Endothelial cell of coronary artery (primary cell): Measurements from ENCODE around the gene GRXCR2. TPM values are rescaled to one million over a fixed set of nuclear protein-coding genes. Genes with fewer than 3 reads are reported as not detected.

ENCODE experiments used
- total RNA-seq: library from RNA; depleted of rRNA; stranded (reverse); fragments of >200 nt; gene quantifications from 2 replicates; pipeline ENCODE4 v1.2.3, GENCODE V29; 2014

The GRXCR2 gene, protein sequence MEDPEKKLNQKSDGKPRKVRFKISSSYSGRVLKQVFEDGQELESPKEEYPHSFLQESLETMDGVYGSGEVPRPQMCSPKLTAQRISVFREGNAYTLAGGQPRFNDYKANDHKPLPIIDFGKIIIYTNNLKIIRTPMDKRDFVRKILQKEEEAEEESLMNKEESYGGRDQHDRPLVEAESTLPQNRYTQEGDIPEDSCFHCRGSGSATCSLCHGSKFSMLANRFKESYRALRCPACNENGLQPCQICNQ
- total RNA-seq, result not detected in 2 replicates

DNA sequence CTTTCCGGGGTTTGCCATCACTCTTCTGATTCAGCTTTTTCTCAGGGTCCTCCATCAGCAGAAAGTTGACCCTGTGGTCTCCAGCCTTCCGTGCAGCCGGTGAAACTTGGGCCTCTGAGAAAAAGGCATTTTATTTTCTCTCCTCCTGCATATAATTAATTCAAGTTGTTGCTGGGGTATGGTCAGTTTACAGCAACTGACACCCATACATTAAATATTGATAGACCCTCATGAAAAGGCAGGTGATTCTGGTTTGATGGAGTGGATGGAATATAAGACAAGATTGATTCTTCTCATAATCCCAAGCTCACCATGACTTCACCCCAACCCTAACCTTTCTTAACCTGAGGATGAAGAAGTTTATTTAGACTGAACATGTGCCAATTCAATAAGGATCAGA lies at the start of gene GRXCR2:
GRXCR2 (minus strand) TSS at position 101 of the 400 bp plus-strand sequence; CDS start at position 55, 46 bp downstream.

DNA sequence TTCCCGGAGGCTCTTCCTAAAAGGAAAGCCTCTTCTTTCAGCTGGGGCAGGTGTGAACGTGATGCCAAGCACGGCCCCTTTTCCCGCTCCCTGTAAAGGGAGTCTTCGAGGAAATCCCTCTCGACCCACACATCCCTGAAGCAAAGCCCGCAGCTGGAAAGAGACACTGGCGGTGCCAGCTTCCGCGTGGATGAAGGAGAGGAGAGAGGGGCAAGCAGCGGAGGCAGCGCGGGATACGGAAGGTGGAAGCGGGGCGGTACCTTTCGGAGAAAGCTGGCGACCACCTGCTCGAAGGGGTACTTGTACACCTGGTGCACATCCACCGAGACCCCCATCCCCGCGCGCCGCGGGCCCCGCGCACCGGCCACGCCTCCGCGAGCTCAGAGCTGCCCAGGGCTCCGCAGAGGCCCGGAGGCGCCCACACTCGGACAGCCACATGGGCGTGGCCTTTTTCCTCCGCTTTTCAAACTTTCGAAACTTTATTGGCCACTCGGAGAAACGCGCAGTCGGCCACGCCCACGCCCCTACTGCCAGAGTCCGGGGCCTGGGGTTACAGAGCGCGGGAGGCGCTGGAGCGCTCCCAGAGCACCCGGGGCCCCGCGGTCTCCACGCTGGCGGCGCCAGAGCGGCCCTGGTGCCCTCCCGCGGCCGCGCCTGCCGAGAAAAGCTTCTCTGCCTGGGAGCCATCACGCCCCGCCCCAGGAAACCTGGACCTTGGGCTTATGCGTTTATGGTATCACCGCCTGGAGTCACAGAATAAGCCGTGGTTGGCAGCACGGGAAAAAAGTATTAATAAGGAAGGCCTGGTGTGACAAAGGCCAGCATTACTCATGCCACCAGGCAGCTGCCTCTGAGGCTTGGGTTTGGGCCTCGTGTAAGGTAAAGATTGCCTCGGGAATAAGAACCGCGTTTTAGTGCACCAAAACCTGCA lies 37.6 kb downstream of the GRXCR2 start, which contains the start of gene PRELID2:
PRELID2 (minus strand) TSS at position 426 of the 931 bp plus-strand sequence; CDS start at position 335, 91 bp downstream.

Other genes with a start within 250 kb of the GRXCR2 start
- 27.3 and 45.0 TPM in 2 replicates for gene PRELID2, start 37.7 kb downstream of the GRXCR2 start, total RNA-seq
- 1.2 and 4.3 TPM in 2 replicates for gene SH3RF2, start 63.6 kb upstream of the GRXCR2 start, total RNA-seq
- 0.18 and 0.38 TPM in 2 replicates for gene PLAC8L1, start 232.6 kb upstream of the GRXCR2 start, total RNA-seq